Measurements from ENCODE around the gene SGSH. TPM values are rescaled to one million over a fixed set of nuclear protein-coding genes. Genes with fewer than 3 reads are reported as not detected.

The SGSH gene
- polyA plus RNA-seq, 10 donors = 16.1 to 22.9 (median 17.7) TPM

DNA sequence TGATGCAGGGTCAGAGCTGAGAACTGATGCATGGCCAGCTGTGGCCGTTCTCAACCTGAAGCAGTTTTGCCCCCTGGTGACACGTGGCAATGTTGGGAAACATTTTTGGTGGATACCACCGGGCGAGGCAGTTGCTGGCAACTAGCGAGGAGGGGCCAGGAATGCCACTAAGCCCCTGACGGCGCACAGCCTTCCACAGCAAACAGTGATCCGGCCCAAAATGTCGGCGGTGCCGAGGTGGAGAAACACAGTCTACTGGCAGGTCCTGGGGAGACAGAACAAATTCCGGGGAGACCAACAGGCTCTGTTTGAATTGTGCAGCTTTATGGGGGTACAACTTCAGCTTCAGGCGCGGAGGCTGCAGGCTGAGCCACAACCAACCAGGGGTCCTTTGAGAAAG lies 8.3 kb upstream of the SGSH start:
- DNase-seq = no peak

DNA sequence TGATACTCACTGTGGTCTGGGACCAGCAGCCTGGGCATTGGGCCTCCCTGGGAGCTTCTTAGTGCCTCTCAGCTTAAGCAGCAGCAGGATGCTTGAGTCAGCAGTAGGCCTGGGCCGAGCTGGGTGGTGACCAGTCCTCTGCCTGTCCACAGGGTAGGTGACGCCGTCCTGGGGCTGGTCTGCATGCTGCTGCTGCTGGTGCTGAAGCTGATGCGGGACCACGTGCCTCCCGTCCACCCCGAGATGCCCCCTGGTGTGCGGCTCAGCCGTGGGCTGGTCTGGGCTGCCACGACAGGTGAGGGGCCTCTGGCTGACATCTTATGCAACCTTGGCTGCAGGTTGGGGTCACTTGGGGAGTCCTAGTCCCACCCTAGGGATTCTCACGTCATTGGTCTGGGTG lies 7.5 kb upstream of the SGSH start:
- no peak for DNase-seq

DNA sequence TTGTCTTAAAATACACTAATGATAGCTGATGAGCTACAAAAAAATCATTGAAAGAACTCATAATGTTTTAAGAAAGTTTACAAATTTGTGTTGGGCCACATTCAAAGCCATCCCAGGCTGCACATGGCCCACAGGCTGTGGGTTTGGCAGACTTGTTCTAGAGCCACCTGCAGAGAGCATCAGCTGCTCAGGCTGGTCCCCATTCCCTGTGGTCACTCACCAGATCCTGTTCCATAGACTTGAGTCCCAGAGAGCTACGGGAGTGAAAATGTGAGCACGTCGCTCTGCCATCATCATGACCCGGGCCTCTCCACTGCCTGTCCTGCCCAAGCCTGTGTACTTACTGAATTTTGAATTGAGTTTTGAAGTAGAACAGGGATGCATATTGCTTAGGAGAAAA lies 7.0 kb upstream of the SGSH start:
- DNase-seq = no peak

DNA sequence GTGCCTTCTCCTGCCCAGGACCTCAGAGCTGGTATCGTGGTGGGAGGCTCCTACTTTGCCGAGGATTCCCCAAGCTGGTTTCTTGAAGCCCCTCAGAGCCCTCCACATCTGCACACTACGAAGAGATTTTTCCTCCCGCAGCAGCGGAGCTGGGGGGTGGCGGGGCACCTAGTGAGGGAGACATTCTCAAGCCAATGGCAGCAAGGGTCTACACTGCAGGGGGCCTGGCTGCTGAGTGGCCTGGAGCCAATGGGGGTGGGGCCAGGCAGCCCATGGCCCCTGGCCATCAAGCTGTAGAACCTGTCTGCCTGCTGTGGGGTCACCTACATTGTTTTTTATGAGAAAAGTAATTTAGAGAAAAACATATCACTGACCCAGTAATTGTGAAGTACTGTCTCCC lies 5.1 kb upstream of the SGSH start:
- no peak for DNase-seq

DNA sequence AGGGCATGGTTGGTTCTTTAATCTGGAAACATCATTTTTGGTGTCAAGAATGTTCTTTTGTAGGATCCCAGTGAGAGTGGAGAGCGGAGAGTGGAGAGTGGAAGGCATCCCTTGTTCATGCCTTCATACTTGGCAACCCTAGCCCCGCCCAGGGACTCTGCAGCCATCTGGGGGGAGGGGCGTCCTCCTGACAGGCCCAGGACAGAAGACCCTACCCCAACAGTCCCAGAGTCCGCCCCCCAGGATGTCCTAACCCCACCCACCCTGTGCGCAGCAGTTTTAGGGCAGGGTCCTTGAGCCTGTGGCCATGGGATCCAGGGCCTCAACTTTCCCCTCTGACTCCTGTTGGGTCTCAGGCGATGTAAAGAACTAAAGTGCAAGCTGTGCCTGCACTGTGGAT lies 4.5 kb upstream of the SGSH start:
- no peak for DNase-seq

DNA sequence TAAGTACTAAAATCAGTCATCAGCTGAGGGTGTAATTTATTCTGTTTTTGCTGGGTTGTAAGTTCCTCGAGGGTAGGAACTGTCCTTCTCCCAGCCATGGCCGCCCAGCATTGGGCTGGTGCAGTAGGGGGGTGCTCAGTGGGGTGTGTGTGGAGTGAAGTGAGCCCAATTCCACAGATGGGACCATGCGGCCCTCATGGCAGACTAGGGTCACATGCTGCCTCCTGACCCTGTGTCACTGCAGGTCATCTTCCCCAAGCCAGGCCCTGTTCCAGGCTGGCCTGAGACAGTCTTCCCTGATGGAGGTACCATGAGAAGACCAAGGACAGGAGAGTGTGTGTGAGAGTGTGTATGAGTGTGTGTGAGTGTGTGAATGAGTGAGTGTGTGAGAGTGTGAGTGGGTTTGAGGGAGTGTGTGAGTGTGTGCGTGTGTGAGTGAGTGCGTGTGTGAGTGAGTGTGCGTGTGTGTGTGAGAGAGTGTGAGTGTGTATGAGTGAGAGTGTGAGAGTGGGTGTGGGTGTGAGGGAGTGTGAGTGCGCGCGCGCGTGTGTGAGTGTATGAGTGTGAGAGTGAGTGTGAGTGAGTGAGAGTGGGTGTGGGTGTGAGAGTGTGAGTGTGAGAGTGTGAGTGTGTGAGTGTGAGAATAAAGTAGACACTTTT lies 3.8 kb upstream of the SGSH start:
- no peak for DNase-seq

DNA sequence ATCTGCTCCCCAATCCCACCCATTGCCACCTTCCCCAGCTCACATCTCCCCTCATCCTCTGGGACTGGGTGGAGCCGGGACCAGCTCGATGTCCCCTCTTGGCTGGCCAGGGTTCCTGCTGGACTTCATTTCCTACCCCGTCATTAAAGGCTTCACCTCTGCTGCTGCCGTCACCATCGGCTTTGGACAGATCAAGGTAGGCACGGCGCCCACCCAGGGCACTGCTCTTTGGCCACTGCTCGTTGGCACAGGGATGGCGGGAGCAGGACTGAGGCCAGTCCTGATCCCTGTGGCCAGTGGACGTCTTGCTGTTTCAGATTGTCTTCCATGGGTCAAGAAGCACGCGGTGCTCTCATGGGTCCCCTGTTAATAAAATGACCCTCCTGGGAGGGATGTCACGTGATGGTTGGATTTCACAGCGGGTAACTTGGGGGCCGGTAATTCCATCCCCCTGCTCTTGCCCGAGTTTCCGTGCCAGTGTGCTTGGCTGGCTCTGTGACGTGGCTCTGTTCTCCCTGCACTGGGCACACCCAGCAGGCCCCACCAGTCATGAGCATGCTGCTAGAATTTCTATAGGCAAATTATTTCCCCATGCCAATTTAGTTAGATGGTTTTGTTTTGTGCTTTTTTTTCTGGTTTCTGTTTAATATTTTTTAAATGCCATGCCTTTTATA lies 3.1 kb upstream of the SGSH start:
- DNase-seq = no peak

DNA sequence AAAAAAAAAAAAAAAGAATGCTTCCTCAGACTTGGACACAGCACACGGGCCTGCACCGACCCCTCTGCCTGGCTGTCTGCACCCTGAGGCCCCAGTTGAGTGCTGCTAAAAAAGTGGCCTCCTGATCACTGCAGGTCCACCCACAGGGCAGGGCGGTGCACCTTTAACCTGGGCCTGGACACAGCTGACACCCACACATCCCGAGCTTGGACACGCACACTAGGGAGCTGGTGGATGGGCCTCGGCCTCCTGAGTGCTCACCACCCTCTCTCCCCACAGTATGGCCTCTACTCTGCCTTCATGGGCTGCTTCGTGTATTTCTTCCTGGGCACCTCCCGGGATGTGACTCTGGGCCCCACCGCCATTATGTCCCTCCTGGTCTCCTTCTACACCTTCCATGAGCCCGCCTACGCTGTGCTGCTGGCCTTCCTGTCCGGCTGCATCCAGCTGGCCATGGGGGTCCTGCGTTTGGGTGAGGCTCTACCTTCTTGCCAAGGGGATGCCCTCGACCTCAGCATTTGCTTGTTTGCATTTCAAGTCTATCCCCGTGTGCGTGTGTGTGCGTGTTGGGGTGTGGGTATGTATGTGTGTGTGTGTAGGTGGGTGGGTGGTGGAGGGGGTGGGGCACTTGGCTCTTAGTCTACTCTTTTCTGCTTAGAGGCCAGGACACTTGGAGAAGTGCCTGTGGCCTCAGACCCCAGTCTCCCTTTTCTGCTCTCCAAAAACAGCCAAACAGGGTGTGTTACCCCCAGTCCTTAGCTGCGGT lies 2.4 kb upstream of the SGSH start:
- no peak for DNase-seq

DNA sequence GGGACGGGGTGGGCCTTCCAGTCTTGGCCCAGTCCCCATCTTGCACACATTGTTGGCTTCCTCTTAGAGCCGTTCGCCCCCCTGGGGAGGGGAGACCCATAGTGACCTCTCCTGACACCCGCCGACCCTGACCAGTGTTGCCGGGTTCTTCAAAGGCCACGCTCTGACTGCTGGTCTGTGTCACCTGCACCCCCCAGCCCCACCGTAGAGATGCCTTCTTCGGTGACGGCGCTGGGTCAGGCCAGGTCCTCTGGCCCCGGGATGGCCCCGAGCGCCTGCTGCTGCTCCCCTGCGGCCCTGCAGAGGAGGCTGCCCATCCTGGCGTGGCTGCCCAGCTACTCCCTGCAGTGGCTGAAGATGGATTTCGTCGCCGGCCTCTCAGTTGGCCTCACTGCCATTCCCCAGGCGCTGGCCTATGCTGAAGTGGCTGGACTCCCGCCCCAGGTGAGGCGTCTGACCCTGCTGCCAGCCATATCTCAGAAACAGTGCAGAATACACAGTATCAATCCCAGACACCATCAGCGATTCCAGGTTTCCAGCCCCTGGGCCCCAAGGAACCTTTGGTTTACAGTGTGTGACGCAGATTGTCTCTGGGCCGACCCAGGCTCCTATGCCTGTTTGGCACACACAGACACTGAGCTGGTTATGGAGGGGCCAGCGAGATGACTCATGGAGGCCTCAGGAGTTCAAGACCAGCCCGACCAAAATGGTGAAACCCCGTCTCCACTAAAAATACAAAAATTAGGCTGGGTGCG lies 1.4 kb upstream of the SGSH start:
- no peak for DNase-seq

DNA sequence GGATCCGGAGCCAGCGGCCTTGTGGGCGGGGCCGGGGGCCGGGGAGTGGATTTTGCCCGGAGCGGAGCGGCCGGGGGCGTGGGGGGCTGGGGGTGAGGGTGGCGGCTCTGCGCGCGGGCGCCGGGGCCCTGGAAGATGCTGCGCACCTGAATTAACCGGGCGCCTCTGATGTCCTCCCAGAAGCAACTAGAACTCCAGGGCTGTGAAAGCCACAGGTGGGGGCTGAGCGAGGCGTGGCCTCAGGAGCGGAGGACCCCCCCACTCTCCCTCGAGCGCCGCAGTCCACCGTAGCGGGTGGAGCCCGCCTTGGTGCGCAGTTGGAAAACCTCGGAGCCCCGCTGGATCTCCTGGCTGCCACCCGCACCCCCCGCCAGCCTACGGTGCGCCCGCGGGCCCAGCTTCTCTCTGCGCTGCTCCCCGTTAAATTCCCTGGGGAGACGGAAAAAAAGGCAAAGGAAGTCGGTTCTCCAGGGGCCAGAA lies 643 bp upstream of the SGSH start:
- peak in 2 of 3 donors; percentile 21 to 52 for DNase-seq

DNA sequence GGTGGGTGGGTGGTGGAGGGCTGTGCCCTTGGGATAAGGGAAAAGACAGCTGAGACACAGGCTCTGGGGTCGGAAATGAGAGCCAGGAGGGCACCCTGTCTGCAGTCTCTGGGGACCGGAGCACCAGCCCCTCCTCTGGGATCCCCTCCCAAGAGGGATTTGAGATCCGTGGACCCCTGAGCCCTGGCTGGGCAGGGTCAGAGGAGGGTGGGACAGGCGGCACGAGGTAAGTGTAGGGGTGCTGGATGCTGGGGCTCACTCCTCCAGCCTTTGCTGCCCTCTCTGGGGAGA lies 425 bp downstream of the SGSH start:
- DNase-seq = no peak

DNA sequence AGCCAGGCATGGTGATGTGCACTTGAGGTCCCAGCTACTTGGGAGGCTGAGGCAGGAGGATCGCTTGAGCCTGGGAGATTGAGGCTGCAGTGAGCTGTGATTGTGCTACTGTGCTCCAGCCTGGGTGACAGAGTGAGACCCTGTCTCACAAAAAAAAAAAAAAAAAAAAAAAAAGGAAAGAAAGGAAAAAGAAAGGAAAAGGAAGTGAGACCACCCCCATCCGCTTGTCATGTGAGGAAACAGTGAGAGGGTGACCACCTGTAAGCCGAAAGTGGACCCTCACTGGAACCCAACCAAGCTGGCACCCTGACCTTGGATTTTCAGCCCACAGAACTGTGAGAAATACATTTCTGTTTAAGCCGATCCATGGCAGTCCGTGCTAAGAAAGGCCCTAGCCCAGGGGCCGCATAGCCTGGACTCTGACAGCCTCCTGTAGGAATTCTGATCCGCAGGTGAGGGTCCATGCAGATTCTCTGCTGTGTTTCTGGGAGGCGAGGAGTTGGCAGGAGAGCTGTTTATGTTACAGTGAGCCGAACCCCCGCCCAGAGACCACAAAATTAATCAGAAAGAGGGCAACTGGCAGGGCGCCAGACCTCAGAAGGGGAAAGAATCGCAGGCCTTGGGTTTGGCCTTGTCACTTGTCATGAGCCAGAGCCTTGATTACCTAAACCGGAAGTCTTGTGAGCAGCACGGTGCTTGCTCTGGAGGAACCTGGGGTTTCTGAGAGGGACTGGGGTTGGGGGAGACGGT lies 945 bp downstream of the SGSH start:
- DNase-seq = peak; percentile 57 to 73 (median 71)

DNA sequence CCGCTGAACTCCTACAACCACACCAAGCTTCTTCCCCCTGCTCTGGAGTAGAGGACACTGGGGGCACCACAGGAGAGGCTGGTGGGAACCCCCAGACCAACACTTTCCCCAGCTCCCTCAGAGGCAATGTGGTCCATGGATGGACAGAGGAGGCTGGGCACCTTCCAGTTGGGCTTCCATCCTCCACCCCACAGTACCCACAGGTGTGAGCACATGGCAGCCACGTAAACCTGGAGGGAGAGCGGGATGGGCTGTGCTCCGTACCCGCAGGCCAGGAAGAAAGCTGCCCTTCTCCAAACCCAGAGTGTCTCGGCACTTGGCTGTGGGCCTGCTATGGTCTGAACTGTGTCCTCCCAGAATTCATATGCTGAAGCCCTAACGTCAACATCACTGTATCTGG lies 1.7 kb downstream of the SGSH start:
- DNase-seq = no peak

DNA sequence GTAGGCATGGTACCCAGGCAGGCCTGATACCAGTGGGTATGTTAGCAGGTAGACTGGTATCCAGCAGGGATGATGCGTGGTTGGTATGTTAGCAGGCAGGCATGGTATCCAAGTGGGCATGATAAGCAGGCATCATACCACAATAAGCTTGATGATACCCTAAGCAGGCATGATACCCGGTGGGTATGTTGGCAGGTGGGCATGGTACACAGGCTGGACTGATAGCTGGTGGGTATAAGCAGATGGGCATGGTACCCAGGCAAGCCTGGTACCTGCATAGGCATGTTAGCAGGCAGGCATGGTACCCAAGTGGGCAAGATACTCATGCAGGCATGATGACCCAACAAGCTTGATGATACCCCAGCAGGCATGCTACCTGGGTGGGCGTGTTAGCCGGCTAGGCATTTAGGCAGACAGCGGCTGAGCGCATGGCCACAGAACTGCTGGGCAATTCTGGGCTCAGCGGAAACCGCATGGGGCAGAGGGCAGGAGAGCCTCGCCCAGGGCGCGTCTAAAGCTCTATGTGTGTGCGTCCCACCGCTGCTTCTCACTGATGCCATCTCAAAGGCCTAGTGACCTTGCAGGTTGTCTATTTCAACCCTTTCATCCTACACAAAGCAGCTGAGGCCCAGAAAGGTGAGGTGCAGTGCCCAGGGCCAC lies 2.3 kb downstream of the SGSH start:
- DNase-seq = no peak

DNA sequence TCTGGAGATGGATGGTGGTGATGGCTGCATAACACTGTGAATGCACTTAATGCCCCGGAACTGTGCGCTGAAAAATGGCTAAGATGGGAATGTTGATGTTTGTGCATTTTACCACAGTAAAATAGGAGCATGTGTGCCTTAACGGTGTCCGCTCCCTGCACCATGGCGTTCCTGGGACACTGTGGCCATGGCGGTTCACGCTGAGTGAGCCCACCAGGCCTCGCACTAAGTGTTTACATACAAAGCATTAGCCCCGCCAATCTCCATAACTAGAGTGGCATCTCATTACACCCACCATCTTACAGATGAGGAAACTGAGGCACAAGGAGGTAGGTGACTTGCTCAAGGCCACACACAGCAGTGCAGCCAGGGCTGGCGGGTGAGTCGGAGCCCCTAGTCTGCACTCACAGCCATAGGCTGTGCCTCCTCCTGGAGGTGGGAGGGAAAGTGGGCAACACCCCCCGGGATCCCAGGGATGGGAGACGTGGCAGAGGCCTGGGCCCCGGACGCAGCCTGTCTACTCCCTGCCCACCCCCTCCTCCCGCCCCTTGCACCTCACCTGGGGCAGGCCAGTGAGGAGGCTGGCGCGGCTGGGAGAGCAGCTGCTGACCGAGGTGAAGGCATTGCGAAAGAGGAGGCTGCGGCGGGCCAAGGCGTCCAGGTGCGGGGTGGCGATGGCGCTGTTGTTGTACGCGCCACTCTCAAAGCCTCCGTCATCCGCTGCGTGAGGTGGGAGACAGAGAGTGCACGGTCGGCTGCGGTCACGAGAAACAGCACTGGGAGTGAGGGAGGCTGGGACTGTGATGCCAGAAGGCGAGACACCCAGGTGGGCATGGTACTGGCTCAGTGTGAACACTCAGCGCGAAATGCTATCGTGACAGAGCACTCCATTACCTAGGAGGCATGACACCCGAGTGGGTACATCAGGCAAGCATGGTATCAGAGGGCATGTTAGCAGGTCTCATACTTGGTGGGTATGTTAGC lies 3.4 kb downstream of the SGSH start:
- DNase-seq = no peak

DNA sequence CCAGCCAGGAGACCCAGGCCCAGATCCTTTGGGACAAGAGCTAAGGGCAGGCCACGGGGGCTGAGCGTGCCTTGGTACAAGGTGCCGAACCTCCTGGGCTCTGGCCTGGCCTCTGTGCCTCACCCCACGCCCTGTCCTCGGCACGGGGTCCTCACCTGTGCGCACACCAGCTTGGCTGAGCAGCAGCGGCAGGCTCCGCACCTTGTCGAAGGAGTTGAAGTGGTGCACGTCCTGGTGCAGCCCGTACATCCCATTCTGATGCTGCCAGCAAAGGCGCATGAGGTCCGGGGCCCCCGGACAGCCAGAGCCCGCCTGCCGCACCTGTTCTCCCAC lies 5.3 kb downstream of the SGSH start:
- DNase-seq = no peak

DNA sequence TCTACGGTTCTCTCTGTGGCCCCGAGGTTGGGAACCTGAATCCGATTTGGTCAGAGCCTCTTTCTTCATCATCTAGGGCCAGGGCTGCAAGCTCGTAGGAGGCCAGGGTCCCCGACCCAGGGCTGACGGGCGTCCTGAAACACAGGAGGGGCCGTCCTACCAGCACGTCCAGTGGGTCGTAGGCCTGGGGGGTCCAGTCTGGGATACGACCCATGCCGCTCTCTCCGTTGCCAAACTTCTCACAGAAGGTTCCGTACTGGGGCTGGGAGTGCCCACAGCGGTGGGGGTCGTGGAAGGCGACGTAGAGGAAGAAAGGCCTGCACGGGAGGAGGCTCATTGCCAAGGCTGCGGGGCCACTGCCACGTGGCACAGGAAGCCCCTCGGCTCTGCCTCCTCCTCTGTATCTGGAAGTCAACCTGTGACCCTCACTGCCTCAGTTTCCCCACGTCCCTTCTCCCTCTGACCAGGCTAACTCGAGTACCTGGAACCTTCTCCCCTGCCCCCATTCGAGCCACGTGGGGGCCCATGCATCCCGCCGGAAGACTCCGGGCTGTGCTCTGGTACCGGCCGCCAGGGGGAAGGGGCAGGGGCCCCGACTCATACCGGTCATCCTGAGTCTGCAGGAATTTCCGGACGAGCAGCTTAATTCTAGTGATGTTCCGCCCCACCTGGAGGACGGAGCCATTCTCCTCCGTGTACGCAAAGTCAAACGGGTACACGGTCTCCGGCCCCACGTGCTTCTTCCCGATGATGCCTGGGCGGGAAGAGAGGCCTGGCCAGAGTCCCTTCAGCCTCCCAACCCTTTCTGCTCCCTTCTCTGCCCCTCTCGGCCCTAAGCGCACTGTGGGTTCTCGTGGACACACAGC lies 5.9 kb downstream of the SGSH start:
- no peak for DNase-seq

DNA sequence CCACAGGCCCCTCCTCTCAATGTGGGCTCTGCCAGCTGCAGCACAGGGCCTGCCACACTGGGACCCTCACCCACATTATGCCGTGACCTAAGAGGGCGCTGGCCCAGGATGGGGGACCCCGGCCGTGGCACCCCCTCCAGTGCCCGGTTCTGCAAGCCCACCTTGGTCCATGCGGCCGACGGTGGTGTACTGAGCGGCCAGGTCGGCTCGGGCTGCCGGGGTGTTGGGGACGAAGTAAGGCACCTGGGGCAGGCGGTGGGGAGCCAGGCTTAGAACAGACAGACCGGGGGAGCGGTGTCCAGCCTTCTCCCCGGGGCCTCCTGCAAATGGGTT lies 6.5 kb downstream of the SGSH start:
- DNase-seq = no peak

DNA sequence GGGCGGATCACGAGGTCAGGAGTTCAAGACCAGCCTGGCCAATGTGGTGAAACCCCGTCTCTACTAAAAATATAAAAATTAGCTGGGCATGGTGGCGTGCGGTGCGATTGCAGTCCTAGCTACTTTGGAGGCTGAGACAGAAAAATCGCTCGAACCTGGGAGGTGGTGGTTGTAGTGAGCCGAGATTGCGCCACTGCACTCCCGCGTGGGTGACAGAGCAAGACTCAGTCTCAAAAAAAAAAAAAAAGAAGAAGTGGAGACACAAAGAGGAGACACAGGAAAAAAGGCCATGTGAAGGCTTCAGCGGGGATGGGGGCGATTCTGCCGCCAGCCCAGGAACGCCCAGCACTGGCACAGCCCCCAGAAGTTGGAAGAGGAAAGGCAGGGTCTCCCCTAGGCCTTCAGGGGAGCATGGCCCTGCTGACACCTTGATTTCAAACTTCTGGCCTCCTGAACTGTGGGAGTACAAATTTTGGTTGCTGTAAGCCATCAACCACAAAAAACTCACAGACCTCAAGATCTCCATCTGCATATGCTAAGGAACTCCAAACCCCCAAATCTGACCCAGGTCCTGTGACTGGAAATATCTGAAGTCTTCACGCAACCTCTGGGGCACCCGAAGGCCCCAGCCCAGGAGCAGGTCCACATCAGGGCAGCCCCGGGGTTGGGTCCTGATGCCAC lies 7.0 kb downstream of the SGSH start:
- no peak for DNase-seq
